GM21526 (cell line): ENCODE results near the gene SLC9C1.
A peak's percentile ranks its signal among the peaks of the same experiment; 100 is the strongest.

Experiments used
- ATAC-seq: cut with Tn5 transposase; IDR thresholded peaks from one replicate; pipeline ENCODE4 v1.9.1; 2021; ENCODE audit warnings: moderate library complexity; ENCODE audit not compliant: unreplicated experiment, low FRiP score

SLC9C1 gene

GRCh38 chr3:112293368-112294321 is at the start of gene SLC9C1:
Gene SLC9C1 (minus strand): TSS chr3:112294216. CDS start chr3:112286791, 7,425 bp downstream.
- ATAC-seq = no peak

GRCh38 chr3:112341386-112341785 is 47.4 kb upstream of the SLC9C1 start:
- no peak for ATAC-seq

GRCh38 chr3:112339609-112340008 is 45.6 kb upstream of the SLC9C1 start:
- ATAC-seq = no peak

- ATAC-seq = no peak
Observed at GRCh38 chr3:112339134-112339533, 45.1 kb upstream of the SLC9C1 start.

- ATAC-seq = no peak
Observed at GRCh38 chr3:112338727-112339056, 44.7 kb upstream of the SLC9C1 start.

- ATAC-seq = no peak
Observed at GRCh38 chr3:112338021-112338726, 44.2 kb upstream of the SLC9C1 start.

GRCh38 chr3:112335434-112335781 is 41.4 kb upstream of the SLC9C1 start:
- ATAC-seq = no peak

- no peak for ATAC-seq
Observed at GRCh38 chr3:112334691-112335433, 40.8 kb upstream of the SLC9C1 start.

GRCh38 chr3:112333381-112334317 is 39.6 kb upstream of the SLC9C1 start:
- peak; percentile 30 for ATAC-seq

- ATAC-seq = peak; percentile 56
Observed at GRCh38 chr3:112333002-112333380, 39.0 kb upstream of the SLC9C1 start, which contains the start of gene CD200. Gene CD200 (plus strand): TSS chr3:112333156. CDS start chr3:112333213, 57 bp downstream.

GRCh38 chr3:112331851-112332250 is 37.8 kb upstream of the SLC9C1 start:
- ATAC-seq = no peak

- peak; percentile 85 for ATAC-seq
Observed at GRCh38 chr3:112327371-112327951, 33.4 kb upstream of the SLC9C1 start.

- no peak for ATAC-seq
Observed at GRCh38 chr3:112321867-112322652, 28.0 kb upstream of the SLC9C1 start.

GRCh38 chr3:112320691-112321090 is 26.7 kb upstream of the SLC9C1 start:
- no peak for ATAC-seq

GRCh38 chr3:112319516-112320276 is 25.7 kb upstream of the SLC9C1 start:
- ATAC-seq = no peak

- no peak for ATAC-seq
Observed at GRCh38 chr3:112315791-112316190, 21.8 kb upstream of the SLC9C1 start.

GRCh38 chr3:112314649-112315048 is 20.6 kb upstream of the SLC9C1 start:
- no peak for ATAC-seq
